ENCODE data around the gene TFDP2.
A peak's percentile ranks its signal among the peaks of the same experiment; 100 is the strongest.
"Not testable (repeated sequence)": the region's sequence is repeated elsewhere in the genome, so short reads cannot be mapped to it uniquely, and the experiment has no call there.

The TFDP2 gene

DNA sequence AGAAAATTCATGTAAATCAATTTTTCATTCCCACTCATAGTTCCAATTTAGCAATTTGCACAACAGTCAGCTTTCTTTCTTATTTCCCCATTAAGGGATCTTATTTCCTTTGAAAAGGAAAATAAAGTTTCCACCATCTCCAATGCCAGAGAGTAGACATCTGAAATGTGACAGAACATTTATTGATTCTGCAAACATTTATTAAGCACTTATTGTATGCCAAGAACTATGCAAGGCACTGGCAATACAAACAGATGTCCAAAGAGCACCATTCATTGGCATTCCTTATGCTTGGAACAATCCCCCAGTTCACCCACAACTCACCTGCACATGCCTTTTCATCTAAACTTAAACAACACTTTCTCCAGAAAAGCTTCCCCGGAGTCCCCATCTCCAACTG, 2.5 kb upstream of the TFDP2 start:
- 0 out of 2 replicates have a peak, but pooled peaks cover 4% of the 10 kb centered on the region for H3K27me3 ChIP-seq (ENCODE audit: control insufficient read depth, insufficient read depth, low read length)
- no peaks in the 10 kb centered on the region for H3K9me3 ChIP-seq (ENCODE audit: control insufficient read depth, insufficient read depth, low read length)
- no peaks in the 10 kb centered on the region for H3K36me3 ChIP-seq (ENCODE audit: control insufficient read depth, insufficient read depth, low read length)
- no peak overlapping the region for H3K4me3 ChIP-seq (ENCODE audit: low read depth, low read length)
- H3K9ac ChIP-seq (ENCODE audit: low read depth, low read length) = no peak overlapping the region
- H3K27ac ChIP-seq (ENCODE audit: low read depth, low read length) = no peak overlapping the region
- peaks cover 6% of the 10 kb centered on the region; the same call in 1 of the 2 replicates for H3K4me1 ChIP-seq (ENCODE audit: control insufficient read depth, insufficient read depth, low read length)

GRCh38 chr3:142151240-142151639, 1.9 kb upstream of the TFDP2 start:
- Histone ChIP-seq H3K9ac (ENCODE audit: low read depth, low read length) (no peak overlapping the region), H3K27me3 (ENCODE audit: control insufficient read depth, insufficient read depth, low read length) (0 out of 2 replicates have a peak, but pooled peaks cover 4% of the 10 kb centered on the region), H3K9me3 (ENCODE audit: control insufficient read depth, insufficient read depth, low read length) (no peaks in the 10 kb centered on the region), H3K27ac (ENCODE audit: low read depth, low read length) (no peak overlapping the region), H3K4me1 (ENCODE audit: control insufficient read depth, insufficient read depth, low read length) (peaks cover 6% of the 10 kb centered on the region; the same call in 1 of the 2 replicates), H3K36me3 (ENCODE audit: control insufficient read depth, insufficient read depth, low read length) (no peaks in the 10 kb centered on the region), H3K4me3 (ENCODE audit: low read depth, low read length) (no peak overlapping the region)

DNA sequence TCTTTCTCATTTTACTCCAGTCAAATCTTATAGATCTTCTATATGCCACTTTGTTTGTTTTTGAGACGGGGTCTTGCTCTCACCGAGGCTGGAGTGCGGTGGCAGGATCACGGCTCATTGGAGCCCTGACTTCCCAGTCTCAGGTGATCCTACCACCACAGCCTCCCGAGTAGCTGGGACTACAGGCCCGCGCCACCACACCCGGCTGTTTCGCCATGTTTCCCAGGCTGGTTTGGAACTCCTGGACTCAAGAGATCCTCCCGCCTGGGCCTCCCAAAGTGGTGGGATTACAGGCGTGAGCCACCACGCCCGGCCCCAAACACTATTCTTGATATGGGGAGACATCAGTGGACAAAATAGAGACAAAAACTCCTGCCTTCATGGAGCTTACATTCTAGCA, 927 bp upstream of the TFDP2 start:
- H3K36me3 ChIP-seq (ENCODE audit: control insufficient read depth, insufficient read depth, low read length) = no peaks in the 10 kb centered on the region
- no peak overlapping the region for H3K9ac ChIP-seq (ENCODE audit: low read depth, low read length)
- H3K4me1 ChIP-seq (ENCODE audit: control insufficient read depth, insufficient read depth, low read length) = peaks cover 6% of the 10 kb centered on the region; the same call in 1 of the 2 replicates
- no peaks in the 10 kb centered on the region for H3K9me3 ChIP-seq (ENCODE audit: control insufficient read depth, insufficient read depth, low read length)
- 0 out of 2 replicates have a peak, but pooled peaks cover 4% of the 10 kb centered on the region for H3K27me3 ChIP-seq (ENCODE audit: control insufficient read depth, insufficient read depth, low read length)
- H3K27ac ChIP-seq (ENCODE audit: low read depth, low read length) = no peak overlapping the region
- H3K4me3 ChIP-seq (ENCODE audit: low read depth, low read length) = no peak overlapping the region

DNA sequence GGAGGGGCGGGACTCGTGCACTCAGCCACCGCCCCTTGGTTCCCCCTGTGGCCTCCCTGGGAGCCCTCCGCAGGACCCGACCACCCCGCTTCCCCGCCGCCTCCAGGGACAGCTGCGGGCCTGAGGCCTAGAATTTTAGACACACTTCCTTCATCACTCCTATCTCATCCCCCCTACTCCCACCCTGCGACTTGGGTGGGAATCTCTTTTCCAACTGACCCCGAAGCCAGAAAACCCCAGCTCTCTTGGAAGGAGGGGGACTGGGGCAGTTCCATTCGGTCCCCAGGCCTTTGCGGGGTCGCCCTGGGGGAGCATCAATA, 289 bp upstream of the TFDP2 start:
- Histone ChIP-seq H3K4me3 (ENCODE audit: low read depth, low read length) (peak overlapping the region; percentile 85), H3K4me1 (ENCODE audit: control insufficient read depth, insufficient read depth, low read length) (peaks cover 6% of the 10 kb centered on the region; the same call in 1 of the 2 replicates), H3K9ac (ENCODE audit: low read depth, low read length) (no peak overlapping the region), H3K27ac (ENCODE audit: low read depth, low read length) (no peak overlapping the region), H3K27me3 (ENCODE audit: control insufficient read depth, insufficient read depth, low read length) (0 out of 2 replicates have a peak, but pooled peaks cover 4% of the 10 kb centered on the region), H3K9me3 (ENCODE audit: control insufficient read depth, insufficient read depth, low read length) (no peaks in the 10 kb centered on the region), H3K36me3 (ENCODE audit: control insufficient read depth, insufficient read depth, low read length) (no peaks in the 10 kb centered on the region)

- peak overlapping the region; percentile 76 for H3K9ac ChIP-seq (ENCODE audit: low read depth, low read length)
These were observed 1.1 kb downstream of the TFDP2 start for GRCh38 chr3:142148044-142148791.

GRCh38 chr3:142144587-142144986, 4.8 kb downstream of the TFDP2 start:
- H3K4me3 ChIP-seq (ENCODE audit: low read depth, low read length); H3K4me1 ChIP-seq (ENCODE audit: control insufficient read depth, insufficient read depth, low read length); H3K9ac ChIP-seq (ENCODE audit: low read depth, low read length); H3K27ac ChIP-seq (ENCODE audit: low read depth, low read length); H3K36me3 ChIP-seq (ENCODE audit: control insufficient read depth, insufficient read depth, low read length); H3K9me3 ChIP-seq (ENCODE audit: control insufficient read depth, insufficient read depth, low read length); H3K27me3 ChIP-seq (ENCODE audit: control insufficient read depth, insufficient read depth, low read length): not testable (repeated sequence)

More at GRCh38 chr3:142148044-142148791, 1.1 kb downstream of the TFDP2 start:
- 0 out of 2 replicates have a peak, but pooled peaks cover 4% of the 10 kb centered on the region for H3K27me3 ChIP-seq (ENCODE audit: control insufficient read depth, insufficient read depth, low read length)
- peak overlapping the region; percentile 83 for H3K27ac ChIP-seq (ENCODE audit: low read depth, low read length)
- H3K9me3 ChIP-seq (ENCODE audit: control insufficient read depth, insufficient read depth, low read length) = no peaks in the 10 kb centered on the region
- H3K36me3 ChIP-seq (ENCODE audit: control insufficient read depth, insufficient read depth, low read length) = no peaks in the 10 kb centered on the region
- peaks cover 6% of the 10 kb centered on the region; the same call in 1 of the 2 replicates for H3K4me1 ChIP-seq (ENCODE audit: control insufficient read depth, insufficient read depth, low read length)
- H3K4me3 ChIP-seq (ENCODE audit: low read depth, low read length) = peak overlapping the region; percentile 85

DNA sequence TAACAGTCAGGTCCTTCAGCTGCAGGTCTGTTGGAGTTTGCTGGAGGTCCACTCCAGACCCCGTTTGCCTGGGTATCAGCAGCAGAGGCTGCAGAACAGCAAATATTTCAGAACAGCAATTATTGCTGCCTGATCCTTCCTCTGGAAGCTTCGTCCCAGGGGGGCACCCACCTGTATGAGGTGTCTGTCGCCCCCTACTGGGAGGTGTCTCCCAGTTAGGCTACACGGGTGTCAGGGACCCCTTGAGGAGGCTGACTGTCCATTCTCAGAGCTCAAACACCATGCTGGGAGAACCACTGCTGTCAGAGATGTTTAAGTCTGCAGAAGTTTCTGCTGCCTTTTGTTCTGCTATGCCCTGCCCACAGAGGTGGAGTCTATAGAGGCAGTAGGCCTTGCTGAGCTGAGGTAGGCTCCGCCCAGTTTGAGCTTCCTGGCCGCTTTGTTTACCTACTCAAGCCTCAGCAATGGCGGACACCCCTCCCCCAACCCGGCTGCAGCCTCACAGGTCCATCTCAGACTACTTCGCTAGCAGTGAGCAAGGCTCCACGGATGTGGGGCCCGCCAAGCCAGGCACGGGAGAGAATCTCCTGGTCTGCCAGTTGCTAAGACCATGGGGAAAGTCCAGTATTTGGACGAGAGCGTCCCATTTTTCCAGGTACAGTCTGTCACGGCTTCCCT, 8.6 kb downstream of the TFDP2 start:
- H3K4me1 ChIP-seq (ENCODE audit: control insufficient read depth, insufficient read depth, low read length); H3K4me3 ChIP-seq (ENCODE audit: low read depth, low read length); H3K9ac ChIP-seq (ENCODE audit: low read depth, low read length); H3K27ac ChIP-seq (ENCODE audit: low read depth, low read length); H3K9me3 ChIP-seq (ENCODE audit: control insufficient read depth, insufficient read depth, low read length); H3K27me3 ChIP-seq (ENCODE audit: control insufficient read depth, insufficient read depth, low read length); H3K36me3 ChIP-seq (ENCODE audit: control insufficient read depth, insufficient read depth, low read length): not testable (repeated sequence)

GRCh38 chr3:142137089-142137488, 12.3 kb downstream of the TFDP2 start:
- not testable (repeated sequence) for H3K27ac ChIP-seq (ENCODE audit: low read depth, low read length)

GRCh38 chr3:142134799-142135325, 14.5 kb downstream of the TFDP2 start:
- Histone ChIP-seq H3K9ac (ENCODE audit: low read depth, low read length) (no peak overlapping the region), H3K36me3 (ENCODE audit: control insufficient read depth, insufficient read depth, low read length) (no peaks in the 10 kb centered on the region), H3K4me3 (ENCODE audit: low read depth, low read length) (no peak overlapping the region), H3K27ac (ENCODE audit: low read depth, low read length) (no peak overlapping the region), H3K27me3 (ENCODE audit: control insufficient read depth, insufficient read depth, low read length) (no peaks in the 10 kb centered on the region), H3K4me1 (ENCODE audit: control insufficient read depth, insufficient read depth, low read length) (no peaks in the 10 kb centered on the region), H3K9me3 (ENCODE audit: control insufficient read depth, insufficient read depth, low read length) (no peaks in the 10 kb centered on the region)

More at GRCh38 chr3:142137089-142137488, 12.3 kb downstream of the TFDP2 start:
- not testable (repeated sequence) for H3K9me3 ChIP-seq (ENCODE audit: control insufficient read depth, insufficient read depth, low read length); H3K27me3 ChIP-seq (ENCODE audit: control insufficient read depth, insufficient read depth, low read length); H3K4me1 ChIP-seq (ENCODE audit: control insufficient read depth, insufficient read depth, low read length); H3K4me3 ChIP-seq (ENCODE audit: low read depth, low read length); H3K36me3 ChIP-seq (ENCODE audit: control insufficient read depth, insufficient read depth, low read length); H3K9ac ChIP-seq (ENCODE audit: low read depth, low read length)

- Histone ChIP-seq H3K4me1 (ENCODE audit: control insufficient read depth, insufficient read depth, low read length) (peaks cover 6% of the 10 kb centered on the region), H3K9me3 (ENCODE audit: control insufficient read depth, insufficient read depth, low read length) (no peaks in the 10 kb centered on the region), H3K27ac (ENCODE audit: low read depth, low read length) (no peak overlapping the region), H3K36me3 (ENCODE audit: control insufficient read depth, insufficient read depth, low read length) (no peaks in the 10 kb centered on the region), H3K9ac (ENCODE audit: low read depth, low read length) (no peak overlapping the region), H3K4me3 (ENCODE audit: low read depth, low read length) (no peak overlapping the region), H3K27me3 (ENCODE audit: control insufficient read depth, insufficient read depth, low read length) (no peaks in the 10 kb centered on the region)
These were observed 19.7 kb downstream of the TFDP2 start for GRCh38 chr3:142129516-142130171.

Data from HUES48 (cell line).